CD4-positive, alpha-beta T cell treated with Interleukin-6 for 4 hours (primary cell): Measurements from ENCODE around the gene PPM1M.

Experiments
- DNase-seq: peaks from one replicate; pipeline ENCODE4 v3.0.0-alpha.2; 2020; ENCODE audit warnings: mixed read lengths

Gene PPM1M

GRCh38 chr3:52216585-52217408 is 28.8 kb upstream of the PPM1M start:
- peak; percentile 89 for DNase-seq

DNA sequence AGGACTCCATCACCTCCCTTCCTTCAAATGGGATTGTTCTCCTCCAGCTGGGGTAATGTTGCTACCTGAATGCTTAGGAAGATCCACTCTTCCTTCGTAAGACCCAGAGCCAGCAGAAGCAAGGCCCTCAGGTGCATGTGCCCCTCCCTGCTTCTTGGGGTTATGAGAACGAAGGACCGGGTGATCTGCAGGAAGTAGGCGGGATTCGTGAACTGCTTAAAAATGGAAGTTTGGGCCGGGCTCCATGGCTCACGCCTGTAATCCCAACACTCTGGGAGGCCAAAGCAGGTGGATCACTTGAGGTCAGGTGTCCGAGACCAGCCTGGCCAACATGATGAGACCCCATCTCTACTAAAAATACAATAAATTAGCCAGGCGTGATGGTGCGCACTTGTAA is 28.2 kb upstream of the PPM1M start:
- peak; percentile 60 for DNase-seq

- no peak for DNase-seq
Observed at GRCh38 chr3:52218026-52218425, 27.5 kb upstream of the PPM1M start.

DNA sequence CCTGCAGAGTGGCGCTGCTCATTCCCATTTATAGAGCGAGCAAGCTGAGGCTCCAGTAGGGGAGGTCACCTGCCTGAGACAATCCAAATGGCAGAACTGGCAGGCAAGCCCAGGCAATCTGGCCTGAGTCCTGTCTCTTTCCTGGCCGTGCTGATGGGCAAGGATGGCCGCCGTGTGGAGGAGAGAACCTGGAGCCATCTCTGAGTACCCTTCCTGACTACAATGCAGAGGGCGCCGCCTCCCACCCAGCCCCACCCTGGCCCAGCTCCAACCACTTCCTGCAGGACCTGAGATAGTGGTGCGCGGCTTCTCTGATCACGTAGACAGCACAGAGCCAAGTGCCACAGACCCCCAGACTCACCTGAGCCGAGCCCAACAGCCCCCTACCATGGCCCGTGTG is 27.1 kb upstream of the PPM1M start:
- DNase-seq = peak; percentile 67

DNA sequence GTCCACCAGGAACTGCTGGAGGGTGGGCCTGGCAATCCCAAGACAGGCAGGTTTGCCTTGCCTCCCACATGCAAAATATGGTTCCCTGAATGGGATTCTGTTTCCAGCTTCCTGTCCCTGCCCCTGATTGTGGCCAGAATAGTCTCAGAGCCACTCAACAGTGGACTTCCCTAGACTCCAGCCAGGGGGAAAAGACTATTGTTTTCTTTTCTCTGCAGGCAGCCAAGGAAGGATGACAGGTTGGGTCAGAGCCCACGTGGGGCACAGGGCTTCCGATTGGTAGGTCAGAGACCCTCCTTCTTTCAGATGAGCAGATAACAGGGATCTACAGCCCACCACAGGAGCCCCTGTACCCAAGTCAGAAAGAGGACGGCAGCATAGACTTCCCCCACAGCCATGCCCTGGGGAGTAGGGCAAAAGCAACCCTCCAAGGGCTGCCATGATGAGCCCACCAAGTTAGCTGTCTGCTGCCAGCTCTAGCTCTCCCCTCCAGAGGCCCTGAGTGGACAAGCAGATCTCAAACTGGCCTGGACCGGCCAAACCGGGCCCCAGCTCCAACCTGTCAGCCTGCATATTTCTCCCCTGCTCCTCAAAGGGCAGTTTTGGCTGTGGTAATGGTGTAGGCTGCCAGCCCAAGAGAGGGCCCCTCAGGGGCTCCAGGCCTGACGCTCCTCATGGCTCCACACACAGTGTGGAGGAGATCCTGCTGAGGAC is 26.5 kb upstream of the PPM1M start:
- no peak for DNase-seq

DNA sequence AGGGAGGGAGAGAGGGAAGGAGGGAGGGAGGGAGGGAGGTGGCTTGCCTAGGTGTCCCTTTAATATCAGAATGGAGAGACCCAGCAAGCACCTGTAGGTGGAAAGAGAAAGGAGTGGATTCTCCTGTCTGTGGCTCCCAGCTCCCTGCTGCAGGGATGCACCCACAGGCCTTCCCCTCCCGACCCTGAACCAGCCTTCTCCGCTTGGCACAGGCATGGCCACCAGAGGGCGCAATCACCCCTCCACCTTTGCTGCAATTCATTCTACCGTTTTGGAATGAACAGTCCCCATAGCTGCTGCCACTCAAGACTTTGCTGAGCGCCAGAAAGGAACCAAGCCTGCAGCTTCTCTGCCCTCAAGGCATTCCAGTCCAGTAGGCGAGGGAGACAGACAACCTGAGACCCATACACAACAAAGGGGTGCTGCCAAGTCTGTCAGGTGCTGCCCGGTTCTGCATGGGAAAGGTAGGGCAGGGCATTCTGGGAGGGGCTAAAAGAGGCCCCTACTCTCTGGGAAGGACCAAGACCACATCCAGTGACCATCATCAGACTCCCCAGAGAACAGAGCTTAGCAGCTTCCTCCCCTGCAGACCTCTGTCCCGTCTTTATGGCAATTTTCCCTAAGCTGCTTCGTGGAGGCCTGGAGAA is 25.1 kb upstream of the PPM1M start:
- DNase-seq = peak; percentile 92

- peak; percentile 2 for DNase-seq
Observed at GRCh38 chr3:52221141-52221562, 24.4 kb upstream of the PPM1M start.

- DNase-seq = peak; percentile 82
Observed at GRCh38 chr3:52221563-52222318, 23.8 kb upstream of the PPM1M start.

DNA sequence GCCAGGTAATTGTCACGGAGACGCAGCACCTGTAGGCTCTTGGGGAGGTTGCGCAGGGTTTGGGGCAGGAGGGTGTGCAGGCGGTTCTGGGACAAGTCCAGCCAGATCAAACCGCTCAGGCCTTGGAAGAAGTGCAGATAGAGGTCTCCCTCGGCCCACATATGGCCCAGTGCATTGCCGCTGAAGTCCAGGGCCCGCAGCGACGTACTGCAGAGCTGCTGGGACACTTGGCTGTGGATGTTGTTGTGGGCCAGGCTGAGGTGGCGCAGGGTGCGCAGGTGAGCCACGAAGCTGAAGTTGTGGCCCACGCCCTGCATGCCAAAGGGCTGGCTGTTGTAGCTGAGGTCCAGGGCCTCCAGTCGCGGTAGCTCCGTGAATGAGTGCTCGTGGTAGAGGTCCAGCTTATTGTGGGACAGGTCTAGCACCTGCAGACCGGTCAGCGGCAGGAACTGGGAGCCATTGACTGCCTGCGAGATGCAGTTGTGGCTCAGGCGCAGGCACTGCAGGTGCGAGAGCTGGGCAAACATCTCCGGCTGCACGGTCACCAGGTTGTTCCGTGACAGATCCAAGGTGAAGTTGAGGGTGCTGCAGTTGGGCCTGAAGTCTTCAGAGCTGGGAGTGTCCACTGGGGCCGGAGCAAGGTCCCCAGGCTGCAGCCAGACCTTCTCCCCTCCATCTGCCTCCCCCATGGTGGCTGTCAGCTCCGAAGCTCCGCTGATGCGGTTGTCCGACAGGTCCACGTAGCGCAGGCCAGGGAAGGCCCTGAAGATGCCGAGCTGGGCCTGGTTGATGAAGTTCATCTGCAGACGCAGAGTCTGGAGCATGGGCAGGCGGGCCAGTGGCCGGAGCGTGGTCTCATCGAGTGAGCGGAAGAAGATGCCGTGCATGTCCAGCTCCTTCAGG is 23.0 kb upstream of the PPM1M start:
- peak; percentile 13 for DNase-seq

DNA sequence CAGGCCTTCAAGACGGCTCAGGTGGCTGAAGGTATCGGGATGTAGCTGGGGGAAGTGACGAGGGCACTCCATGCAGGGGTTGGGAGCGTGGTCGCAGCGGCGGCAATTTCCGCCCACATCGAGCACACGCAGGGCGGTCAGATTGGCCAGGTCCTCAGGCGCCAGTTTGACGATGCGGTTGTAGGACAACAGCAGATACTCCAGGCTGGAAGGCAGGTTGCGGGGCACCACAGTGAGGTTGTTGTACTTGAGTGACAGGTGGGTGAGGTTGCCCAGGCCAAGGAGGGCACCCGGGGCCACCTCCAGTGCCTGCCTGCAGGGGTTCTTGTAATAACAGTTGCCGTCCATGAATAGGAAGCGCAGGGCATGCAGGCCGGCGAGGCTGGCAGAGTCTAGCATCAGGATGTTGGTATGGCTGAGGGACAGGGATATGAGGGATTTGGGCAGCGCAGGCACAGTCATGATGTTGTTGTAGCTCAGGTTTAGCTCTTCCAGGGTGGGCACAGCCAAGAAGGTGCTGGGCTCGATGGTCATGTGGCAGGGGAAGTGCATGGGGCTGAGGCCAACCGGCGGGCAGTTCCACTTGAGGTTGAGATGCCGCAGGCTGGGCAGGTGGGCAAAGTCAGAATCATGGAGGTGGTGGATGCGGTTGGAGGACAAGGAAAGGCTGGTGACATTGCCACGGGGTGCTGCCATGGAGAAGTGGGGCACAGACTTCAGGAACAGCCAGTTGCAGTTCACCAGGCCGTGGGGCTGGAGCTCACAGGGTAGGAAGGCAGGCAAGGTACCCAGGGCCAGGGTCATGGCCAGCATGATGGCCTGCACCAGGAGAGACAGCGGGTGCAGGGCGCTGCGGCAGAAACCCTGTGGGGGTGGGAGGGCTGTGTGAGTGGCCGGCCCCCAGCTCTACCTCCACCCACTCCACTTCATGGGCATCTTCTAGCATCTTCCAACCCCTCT is 21.8 kb upstream of the PPM1M start:
- DNase-seq = peak; percentile 1

- peak; percentile 53 for DNase-seq
Observed at GRCh38 chr3:52225452-52226228, 19.9 kb upstream of the PPM1M start, which contains the start of gene TLR9. TSS of gene TLR9 (minus strand) at chr3:52225645. CDS start at chr3:52225529, 116 bp downstream.

- DNase-seq = peak; percentile 2
Observed at GRCh38 chr3:52226229-52226817, 19.2 kb upstream of the PPM1M start.

DNA sequence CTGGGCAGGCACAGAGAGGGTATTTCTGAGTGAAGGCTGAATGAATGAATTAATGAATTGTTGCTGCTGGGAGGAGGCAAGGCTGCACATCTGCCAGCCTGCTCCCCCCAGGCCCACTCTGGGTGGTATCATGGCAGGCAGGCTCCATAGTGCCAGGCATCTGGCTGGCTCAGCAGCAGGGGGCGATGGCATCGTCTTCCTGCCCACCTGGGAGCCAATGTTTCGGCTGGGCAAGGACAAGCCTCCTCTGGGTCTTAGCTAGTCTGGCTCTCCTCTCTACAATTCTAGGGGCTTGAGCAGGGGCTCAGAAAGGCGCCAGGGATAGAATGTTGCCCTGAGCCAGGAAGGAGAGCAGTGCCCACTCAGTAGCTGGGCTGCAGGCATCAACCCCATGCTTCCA is 18.4 kb upstream of the PPM1M start:
- no peak for DNase-seq

GRCh38 chr3:52227766-52228165 is 17.8 kb upstream of the PPM1M start:
- DNase-seq = no peak

DNA sequence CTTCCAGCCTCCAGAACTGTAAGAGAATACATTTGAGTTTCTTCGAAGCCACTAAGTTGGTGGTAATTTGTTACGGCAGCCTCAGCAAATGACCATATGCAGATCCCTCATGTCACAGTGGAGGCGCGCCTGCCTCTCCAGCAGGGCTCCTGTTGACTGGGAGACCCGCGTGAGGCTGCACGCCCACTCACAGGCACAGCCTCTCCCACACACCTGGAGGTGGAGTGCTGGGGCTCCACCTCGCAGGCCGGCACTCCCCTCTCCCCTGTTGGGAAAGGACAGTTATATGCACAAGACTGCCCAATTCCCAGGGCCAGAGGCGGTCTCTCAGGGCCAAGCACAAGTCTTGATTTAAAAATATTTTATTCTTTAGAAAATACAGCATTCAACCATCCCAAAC is 17.3 kb upstream of the PPM1M start:
- no peak for DNase-seq

- peak; percentile 1 for DNase-seq
Observed at GRCh38 chr3:52228751-52229291, 16.7 kb upstream of the PPM1M start.

DNA sequence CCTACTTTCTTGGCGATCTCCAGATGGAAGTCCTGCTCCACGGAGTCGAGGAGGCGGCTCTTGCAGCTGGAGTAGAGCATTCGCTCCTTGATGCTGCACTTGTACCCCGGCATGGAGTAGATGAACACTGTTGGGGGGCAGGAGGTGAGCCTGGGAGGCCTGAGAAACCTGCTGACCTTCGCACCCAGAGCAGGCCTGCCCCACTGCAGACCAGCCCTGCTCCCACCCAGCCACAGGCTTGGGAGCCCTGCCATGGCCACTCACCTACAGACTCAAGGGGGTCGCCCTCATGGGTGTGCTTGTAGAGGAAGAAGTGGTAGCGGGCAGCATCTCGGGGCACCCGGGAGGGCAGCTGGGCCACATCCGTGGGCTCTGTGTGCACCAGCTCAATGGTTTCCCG is 15.9 kb upstream of the PPM1M start:
- DNase-seq = no peak

DNA sequence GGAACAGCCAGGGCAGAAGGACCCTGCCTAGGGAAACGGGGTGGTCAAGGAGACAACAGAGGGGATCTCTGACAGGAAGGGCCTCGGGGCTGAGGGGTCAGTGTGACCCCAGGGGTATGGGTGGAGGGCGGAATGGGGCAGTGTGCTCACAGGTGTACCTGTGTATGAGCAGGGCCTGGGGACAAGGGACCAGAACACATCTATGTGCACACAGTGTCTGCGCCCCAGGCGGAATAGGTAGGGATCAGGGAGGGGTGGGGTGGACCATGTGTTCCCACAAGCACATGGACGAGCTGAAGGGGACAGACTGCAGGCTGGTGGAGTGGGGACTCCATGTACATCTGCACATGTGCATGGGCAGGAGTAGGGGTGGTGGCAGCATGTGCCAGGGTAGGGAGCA is 15.1 kb upstream of the PPM1M start:
- DNase-seq = peak; percentile 1

DNA sequence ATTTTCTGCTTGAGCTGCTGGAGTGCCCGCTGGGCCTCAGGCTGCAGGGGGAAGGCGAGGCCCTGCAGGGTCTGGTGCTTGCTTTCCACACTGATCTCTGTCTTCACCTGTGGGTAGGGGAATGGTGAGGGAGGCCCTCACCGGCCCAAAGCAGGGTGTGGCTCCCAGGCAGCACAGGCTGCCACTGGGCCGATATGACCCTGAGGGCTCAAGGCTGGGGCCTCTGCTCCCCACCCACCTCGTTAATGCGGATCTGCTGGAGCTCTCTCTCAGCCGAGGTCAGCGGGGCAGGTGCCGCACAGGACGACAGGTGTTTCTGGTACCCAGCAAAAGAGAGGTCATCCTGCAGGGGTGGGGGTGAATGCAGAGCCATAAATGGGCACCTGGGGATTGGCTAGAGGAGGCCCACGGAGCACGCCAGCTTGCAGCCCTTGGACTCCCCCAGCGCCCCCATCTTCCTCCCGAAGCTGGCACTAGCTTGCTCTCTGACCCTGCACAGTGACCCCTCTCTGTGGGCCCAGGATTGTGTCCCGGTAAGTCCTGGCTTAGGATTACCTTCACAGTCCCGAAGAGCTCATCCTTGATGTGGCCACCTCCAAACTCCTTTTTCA is 14.6 kb upstream of the PPM1M start:
- no peak for DNase-seq
